Right renal pelvis (tissue), 4 donors: ENCODE results near the gene SMAD4. TPM values are rescaled to one million over a fixed set of nuclear protein-coding genes. Genes with fewer than 3 reads are reported as not detected.
"Not testable (repeated sequence)": the region's sequence is repeated elsewhere in the genome, so short reads cannot be mapped to it uniquely, and the experiment has no call there.

ENCODE experiments used
- DNase-seq, 4 donors: peaks; one replicate each; pipeline ENCODE4 v3.0.0-alpha.2; 2013; ENCODE audit warnings: low read depth in 4 of 4, low spot score in 3 of 4, missing footprints in 1 of 4
- polyA plus RNA-seq, 4 donors: library from polyadenylated mRNA; unstranded; fragments of 120-200 nt; gene quantifications; one replicate each; pipeline ENCODE4 v1.2.1, GENCODE V29; 2013; ENCODE audit not compliant: insufficient read length in 4 of 4

The SMAD4 gene
- 100 to 1,000 TPM; 151 to 206 (median 189) TPM for polyA plus RNA-seq

DNA sequence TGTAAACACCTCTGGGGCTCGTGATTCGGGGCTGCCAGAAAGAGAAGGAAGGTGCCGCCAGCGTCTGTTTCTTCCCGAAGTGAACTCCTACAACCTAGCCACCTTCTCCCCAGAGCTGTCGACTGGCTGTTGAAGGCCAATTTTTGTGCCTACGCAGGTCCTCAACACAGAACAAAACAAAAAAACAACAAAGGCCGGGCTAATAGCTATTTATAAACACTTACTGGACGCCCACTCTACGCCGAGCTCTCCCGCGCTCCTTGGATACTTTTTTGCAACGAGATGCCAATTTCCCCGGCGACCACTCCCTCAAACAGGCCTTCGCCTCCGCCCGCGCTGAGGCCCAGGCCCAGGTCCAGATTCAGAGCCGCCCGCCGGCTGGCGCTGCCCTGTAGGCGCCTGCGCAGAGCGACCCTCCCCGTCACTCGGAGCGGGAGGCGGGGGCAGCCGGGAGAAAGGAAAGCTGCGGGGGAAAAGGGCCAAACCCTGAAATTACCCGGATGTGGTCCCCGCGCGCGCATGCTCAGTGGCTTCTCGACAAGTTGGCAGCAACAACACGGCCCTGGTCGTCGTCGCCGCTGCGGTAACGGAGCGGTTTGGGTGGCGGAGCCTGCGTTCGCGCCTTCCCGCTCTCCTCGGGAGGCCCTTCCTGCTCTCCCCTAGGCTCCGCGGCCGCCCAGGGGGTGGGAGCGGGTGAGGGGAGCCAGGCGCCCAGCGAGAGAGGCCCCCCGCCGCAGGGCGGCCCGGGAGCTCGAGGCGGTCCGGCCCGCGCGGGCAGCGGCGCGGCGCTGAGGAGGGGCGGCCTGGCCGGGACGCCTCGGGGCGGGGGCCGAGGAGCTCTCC, at the start of gene SMAD4:
SMAD4 (plus strand) TSS at position 520 of the 843 bp plus-strand sequence. CDS start 16,834 bp downstream, outside the sequence.
- DNase-seq = peak; percentile 93 to 96 (median 94)

- no peak for DNase-seq
Observed at GRCh38 chr18:50981381-50981780, 48.6 kb upstream of the SMAD4 start.

DNA sequence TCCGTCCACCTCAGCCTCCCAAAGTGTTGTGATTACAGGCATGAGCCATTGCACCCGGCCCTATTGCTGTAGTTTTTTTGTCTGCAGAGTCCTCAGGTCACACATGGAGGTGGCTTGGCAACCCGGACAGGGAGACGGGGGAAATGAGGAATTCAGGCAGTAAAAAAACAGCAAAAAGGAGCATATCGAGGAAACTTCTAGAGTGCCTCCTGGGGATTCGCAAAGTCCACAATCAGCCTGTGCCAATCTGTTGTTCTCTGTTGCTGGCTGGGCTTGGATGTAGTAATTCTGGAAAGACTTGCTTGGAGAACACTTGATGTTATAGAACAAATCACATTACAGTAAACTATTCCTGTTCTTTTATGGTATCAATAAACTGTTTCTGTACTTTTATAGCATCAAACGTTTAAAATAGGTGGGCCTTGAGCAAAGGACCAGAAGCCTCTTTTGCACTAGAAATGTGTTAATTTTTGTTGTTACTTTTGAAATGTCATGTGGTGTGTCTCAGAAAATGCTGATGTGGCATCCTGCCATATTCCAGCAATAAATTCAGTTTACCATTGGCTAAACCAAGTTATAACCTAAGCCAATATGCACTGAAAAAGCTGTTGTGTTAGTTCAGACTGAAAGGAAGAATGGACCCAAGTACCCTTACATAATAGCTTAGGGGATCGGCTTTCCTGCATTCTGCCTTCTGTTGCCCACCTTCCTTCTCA, 47.8 kb upstream of the SMAD4 start:
- no peak for DNase-seq

DNA sequence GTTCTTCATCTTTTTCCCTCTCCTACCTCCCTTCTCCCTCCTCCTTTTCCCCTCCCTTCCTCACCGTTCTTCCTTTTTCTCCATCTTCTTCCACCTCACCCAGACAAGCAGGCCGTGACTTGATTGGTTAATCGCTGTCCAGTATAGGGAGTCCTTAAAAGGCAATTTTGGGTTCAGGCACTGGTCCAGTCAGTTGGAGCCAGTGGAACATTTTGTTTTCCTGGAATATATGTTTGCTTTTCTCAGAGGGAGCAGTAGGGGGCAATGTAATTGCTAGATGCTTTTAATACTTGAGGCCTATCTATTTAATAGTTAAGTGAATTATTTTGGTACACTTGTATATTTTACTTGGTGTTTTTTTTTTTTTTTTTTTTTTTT, 47.2 kb upstream of the SMAD4 start:
- no peak for DNase-seq

DNA sequence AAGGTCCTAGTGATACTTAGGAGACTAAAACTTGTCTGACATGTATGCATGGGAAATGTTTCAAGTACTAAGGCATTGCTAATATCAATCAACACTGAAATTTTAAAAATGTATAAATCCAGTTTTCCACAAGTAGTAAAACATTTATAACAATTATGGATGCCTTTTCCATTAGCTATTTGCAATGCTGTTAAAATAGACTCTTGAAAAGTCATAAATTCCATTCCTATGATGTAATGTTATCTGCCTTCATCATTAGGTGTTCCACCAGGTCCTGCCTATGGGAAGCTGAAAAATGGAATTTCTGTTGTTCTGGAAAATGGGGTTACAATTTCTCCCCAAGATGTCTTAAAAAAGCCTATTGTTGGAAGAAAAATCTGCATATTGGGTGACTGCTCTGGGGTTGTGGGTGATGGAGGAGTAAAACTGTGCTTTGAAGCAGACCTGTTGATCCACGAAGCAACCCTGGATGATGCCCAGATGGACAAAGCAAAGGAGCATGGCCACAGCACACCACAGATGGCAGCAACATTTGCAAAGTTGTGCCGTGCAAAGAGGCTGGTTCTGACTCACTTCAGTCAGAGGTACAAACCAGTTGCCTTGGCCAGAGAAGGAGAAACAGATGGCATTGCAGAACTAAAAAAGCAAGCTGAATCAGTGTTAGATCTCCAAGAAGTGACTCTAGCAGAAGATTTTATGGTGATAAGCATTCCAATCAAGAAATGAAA, 43.5 kb upstream of the SMAD4 start:
- no peak for DNase-seq

- no peak for DNase-seq
Observed at GRCh38 chr18:50987261-50987660, 42.8 kb upstream of the SMAD4 start.

- DNase-seq = no peak
Observed at GRCh38 chr18:50989711-50990110, 40.3 kb upstream of the SMAD4 start.

- DNase-seq = no peak
Observed at GRCh38 chr18:50992351-50992762, 37.7 kb upstream of the SMAD4 start.

DNA sequence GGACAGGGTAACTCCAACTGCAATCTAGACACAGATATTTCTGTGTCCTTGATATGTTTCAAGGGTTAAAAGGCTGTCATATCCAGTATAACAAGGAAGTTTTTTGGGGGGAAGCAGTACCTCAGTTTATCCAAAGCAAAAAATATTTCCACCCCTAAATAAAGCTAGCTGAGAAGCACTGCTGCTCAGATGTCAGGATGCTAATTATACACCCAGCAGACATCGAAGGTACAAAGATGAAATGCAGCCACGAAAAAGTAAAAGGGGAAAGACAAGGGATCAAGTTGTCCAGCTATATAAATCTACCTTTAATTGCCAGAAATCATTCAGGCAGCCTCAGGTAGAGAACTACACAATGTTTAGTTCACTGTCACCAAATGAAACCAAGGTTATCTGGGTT, 36.0 kb upstream of the SMAD4 start:
- no peak for DNase-seq

GRCh38 chr18:51003174-51003573, 26.8 kb upstream of the SMAD4 start:
- DNase-seq = not testable (repeated sequence)

DNA sequence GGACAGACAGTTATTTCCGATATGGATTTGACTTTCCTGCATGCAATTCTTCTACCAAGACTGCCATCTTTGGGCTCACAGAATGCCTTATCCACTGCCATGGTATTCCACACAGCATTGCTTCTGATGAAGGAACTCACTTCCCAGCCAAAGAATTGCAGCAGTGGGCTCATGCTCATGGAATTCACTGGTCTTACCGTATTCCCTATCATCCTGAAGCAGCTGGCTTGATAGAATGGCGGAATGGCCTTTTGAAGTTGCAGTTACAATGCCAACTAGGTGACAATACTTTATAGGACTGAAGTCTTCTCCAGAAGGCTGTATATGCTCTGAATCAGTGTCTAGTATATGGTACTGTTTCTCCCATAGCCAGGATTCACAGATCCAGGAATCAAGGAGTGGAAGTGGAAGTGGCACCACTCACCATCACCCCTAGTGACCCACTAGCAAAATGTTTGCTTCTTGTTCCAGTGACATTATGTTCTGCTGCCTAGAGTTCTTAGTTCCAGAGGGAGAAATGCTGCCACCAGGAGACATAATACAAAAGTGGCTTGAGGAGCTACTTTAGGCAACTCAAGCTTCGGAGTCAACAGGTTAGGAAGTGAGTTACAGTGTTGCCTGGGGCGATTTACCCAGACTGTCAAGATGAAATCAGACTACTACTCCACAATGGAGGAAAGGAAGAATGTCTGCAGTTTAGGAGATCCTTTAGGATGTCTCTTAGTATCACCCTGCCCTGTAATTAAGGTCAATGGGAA, 23.8 kb upstream of the SMAD4 start:
- DNase-seq = no peak

DNA sequence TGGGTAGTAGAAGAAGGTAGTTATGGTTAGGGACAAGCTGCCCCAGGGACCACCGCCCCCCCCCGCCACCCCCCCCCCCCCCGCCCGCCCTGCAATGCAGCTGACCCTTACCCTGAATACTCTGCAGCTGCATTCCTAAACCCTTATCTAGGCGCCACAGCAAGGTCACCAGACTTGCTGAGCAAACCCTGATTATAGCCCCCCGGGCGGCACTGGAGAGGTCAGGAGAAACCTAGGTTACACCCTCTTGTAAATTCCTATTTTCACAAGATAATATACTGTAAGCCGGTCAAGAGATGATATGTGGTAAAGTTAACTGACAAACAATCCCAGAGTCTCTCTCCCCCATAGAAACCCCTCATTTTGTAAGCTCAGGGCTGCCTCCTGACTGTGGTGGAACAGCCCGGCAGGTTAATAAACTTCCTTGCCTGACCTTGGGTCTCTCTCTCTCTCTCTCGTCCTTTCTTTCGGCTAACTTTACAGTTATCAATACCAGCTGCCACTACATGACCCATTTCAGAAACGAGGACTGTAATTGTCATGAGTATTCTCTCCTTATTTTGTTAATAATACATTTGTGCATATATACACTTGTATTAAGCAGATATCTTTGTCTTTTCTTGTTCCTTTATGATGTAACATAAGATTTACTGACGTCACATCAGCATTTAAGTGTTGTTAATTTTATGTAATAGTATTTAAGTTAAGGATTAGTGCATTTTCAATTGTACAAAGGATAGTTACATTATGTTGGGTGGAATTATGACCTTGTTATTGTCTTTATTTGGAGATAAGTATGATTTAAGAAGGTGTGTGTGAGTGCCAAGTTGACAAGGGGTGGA, 22.8 kb upstream of the SMAD4 start:
- no peak for DNase-seq

DNA sequence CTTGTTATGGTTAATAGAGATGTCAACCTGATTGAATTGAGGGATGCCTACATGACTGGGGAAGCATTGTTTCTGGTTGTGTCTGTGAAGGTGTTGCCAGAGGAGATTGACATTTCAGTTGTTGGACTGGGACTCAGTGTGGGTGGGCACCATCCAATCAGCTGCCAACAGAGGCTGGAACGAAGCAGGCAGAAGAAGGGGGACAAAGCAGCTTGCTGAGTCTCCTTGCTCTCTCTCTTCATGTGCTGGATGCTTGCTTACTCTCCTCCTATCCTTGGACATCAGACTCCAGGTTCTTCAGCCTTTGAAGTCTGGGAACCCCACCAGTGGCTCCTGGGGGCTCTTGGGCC, 22.2 kb upstream of the SMAD4 start:
- DNase-seq = no peak

- DNase-seq = no peak
Observed at GRCh38 chr18:51009072-51009471, 20.9 kb upstream of the SMAD4 start.

GRCh38 chr18:51010218-51010617, 19.8 kb upstream of the SMAD4 start:
- no peak for DNase-seq

GRCh38 chr18:51011709-51012108, 18.3 kb upstream of the SMAD4 start:
- DNase-seq = no peak

DNA sequence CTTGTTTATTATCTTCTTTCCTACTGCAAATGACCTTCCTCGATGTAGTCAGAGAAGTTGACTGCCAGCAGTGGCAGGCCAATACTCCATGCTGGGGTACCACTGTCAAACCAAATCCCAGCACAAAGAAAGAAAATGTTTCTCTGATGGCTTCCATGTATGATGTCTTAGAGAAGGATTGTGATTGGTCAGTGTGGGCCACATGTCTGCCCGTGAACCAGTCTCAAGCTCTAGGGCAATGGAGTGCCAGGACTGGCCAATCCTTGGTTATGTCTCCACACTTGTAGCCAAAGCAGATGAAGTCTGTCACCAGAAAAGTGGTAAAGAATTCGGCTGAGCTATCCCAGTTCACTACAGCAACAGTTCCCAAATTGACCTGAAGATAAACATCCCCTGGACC, 17.6 kb upstream of the SMAD4 start:
- no peak for DNase-seq

- DNase-seq = no peak
Observed at GRCh38 chr18:51013259-51013658, 16.8 kb upstream of the SMAD4 start.

DNA sequence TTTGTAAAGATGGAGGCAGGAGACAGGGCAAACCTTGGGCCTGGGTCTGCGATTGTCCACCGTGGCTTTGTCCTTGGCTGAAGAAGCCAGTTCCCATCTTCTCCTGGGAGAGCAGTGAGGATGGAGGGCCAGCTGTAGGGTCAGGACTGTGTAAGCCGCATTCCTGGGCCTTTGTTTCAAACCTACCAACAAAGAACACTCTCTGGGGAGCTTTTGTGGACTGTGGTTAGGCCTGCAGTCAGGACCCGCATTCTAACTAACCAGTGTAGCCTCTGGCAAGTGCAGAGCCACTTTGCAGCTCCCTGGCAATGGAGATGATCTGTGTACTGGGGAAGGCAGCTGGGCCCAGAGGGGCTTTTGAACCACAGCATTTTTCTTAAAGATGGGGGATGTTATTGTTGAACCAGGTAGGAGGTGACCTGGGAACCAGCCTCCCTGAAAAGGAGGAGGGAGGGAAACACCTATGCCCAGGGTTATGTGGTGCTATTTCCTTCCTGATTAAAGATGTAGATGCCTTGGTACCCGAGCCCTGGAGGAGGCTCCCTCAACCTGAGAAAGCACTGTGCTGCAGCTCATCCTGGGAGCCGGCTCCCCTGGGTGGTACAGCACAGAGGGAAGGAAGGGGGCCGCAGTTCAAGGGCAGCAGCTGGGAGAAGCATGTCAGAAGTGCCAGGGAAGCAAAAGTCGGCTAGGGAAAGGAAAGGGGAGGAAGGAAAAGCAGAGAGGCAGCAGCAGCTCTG, 12.7 kb upstream of the SMAD4 start:
- DNase-seq = no peak
